GM18907 (cell line): ENCODE data around the gene DDX5.

Experiments
- ATAC-seq: cut with Tn5 transposase; IDR thresholded peaks from one replicate; pipeline ENCODE4 v1.9.1; 2021; ENCODE audit warnings: mild to moderate bottlenecking, moderate library complexity; ENCODE audit not compliant: unreplicated experiment

DDX5 gene

DNA sequence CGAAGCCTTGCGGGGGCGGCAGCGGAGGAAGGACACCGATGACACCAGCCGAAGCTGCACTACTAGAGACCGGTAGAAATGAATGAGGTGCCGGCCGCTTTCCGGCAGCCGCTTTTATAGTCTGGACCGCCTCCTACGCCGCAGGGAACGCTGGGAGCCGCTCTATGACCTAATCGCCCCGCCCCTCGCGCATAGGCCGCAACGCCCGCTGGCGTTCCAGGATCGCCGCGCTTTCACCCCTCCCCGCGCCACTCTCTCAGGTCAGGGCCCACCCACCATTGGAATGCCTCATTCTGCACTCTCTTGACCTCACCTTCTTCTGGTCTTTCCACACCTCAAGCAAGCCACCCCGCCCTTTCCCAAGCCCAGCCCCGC is at the start of gene DDX5:
TSS of gene DDX5 (minus strand) at position 89 of the 375 bp plus-strand sequence. CDS start 170 bp downstream, outside the sequence.
- peak; percentile 71 for ATAC-seq

DNA sequence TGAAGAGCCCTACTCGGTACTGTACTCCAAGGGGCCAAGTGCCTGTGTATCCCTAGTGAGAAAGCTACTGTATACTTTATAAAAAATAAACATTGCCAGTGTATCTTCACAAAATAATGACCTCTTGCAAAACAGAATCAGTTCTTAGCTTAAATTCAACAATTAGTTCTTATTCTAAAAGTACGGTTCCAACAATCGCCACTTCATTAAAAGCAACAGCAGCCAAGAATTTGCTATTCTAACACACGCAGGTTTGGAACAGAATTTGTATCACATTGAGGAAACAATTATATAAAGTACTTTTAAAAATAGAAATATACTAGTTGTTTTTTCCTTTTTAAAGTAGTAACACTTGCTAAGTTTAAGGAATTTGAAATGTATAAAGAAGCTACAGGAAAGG is 49.2 kb upstream of the DDX5 start:
- ATAC-seq: no peak

DNA sequence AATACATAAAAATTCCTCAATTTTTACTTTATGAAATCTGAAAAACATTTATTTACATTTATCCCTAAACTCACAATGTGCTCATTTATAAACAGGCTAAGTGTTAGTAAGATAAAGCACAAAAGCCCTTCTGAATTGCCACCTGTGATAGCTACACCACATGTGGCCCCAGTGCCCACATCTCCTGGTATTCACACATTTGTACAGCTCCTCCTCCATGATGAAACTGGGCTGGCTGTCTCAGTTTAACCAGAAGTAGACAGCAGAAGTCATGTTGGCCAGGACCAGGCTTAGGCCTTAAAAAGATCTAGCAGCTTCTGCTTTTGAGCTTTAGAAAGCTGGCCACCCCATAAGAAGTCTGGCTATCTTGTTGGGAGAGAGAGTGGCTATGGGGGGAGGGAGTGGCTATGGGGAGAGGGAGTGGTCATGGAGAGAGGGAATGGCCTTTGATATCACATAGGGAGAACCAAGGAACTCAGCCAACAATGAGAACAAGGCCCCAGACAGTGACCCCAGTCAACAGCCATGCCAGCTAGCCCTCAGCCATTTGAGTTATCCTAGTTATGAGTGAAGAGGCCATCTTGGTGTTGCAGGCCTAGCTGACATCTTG is 48.0 kb upstream of the DDX5 start:
- ATAC-seq: no peak

DNA sequence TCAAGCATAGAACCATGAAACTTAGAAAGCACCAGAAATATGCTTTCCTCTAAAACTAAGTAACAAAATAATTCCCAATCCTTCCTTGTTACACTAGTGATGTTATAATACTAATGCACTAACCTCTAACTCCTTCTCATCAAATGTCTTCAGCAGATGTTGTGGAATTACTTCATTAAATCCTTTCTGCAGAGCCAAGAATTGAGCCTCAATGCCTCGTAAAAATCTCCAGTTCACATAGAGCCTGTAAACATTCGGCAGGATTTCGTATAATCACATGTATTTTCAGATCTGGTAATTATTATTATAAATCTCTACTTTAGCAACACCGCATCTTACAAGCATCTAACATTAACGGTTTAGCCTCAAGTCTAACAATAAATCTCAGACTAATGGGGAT is 45.4 kb upstream of the DDX5 start:
- ATAC-seq: no peak

DNA sequence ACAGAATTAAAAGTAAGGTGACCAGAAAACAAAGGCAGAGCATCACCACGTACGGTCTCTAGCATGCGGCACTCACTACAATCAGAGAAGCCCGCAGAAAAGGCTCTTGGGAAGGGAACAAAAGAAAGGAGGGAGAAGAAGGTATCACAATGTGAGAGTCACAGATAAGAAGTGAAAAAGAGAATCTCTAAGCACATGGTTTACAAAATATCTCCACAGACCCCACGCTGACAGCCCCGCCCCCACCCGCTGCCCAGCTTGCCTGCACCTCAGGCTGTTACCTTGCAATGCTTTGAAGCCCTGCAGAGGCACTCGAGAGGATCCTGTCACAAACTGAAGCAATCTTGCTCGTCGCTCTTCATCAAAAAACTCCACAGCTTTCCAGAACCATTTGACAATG is 41.2 kb upstream of the DDX5 start:
- no peak for ATAC-seq

DNA sequence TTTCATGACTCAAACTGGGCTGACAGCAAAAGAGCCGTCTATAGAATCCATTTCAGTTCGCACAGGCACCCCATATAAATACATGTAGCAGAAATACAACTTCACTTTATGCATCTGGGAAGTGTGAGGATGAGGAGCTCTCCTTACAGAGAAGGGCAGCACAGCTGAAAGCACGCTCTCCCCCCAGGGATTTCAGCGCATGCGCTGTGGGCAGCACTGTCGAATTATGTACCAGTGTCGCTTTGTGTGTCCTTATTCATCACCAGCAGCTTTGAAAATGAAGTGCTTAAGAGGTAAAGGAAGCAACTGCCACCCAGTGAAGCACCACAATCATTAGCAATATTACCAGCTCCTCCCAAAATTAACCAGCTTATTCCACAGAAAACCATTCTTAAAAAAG is 40.6 kb upstream of the DDX5 start:
- no peak for ATAC-seq

DNA sequence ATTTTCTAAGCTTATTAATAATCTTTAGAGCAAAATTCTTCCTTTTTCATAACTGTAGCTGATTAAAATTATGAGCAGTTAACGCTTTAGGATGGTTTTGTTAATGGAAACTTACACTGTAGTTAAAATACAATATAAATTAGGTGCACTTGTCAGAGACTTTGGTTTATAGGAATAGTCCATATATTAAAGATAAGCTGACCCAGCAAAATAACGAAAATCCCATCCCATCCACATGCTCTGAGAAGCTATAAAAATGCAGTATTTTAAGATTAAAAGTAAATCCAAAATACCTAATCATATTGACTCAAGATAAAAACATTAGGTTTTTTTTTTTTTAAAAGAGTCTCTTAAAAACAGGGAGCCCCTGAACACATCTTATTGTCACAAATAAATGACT is 38.7 kb upstream of the DDX5 start:
- no peak for ATAC-seq

DNA sequence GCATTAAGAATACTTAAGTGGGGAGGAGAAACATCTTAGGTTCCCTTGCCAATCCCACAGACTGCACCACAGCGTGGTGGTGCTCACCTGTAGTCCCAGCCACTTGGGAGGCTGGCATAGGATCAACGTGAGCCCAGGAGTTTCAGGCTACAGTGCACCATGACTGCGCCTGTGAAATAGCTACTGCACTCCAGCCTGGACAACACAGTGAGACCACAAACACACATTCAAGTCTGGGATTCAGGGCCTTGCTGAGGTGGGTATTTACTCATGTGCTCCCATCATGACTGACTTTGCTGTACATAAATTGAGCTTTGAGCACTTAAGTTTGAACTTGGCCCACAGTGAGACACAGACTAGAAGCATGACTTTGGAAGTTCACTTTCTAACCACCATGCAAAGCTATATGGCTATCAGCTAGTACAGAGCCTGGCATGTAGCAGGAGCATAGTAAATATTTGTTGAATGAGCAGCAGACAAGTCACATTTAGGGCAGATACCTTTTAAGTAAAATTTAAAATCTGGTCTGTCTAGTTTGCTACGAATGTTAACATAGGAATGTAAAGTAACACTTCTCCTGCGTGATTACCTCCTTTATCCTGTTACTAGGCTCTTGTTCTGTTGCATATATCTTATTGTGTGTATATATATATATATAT is 34.2 kb upstream of the DDX5 start:
- no peak for ATAC-seq

DNA sequence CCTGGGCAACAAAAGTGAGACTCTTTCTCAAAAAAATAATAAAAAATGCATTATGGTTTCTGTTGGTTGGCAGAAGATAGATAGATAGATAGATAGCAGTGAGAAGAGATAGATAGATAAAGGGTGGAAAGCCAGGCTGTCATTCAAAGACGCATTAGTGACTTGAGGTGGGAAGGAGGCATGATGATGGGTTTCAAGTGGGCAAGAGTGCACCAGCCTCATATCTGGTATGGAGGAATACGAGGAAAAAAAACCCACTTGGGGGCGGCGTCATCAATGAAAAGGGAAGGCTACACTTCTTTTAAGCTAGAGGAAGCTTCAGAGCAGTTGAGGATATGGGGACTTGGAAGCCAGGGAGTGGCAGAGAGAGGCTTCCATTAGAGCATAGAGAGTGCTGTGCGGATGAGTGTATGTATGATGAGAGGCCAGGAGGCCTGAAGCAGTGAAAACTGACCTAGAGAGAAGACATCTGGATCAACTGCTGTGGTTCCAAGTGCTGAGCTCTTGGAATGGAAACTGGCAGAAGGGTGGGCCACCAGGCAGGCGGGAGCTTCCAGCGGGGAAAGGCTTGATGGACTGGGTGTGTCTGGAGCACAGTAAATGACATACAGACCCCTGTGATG is 32.5 kb upstream of the DDX5 start:
- ATAC-seq: no peak

DNA sequence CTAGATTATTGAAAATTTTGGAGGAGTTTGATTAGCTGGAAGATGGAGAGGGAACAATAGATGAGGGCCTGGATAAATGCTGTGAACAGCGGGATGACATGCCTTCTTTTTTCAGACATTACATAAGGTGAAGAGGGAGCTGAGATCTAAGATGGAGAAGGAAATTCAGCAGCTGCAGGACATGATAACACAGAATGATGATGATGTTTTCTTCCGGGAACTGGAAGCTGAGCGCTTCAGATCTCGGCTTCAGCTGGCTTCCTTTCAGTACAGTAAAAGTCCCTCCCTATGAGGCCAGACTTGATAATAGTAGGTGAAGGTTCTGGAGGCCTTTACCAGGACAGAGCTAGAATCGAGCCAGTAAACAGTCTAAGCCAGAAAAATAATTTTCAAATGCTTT is 31.4 kb upstream of the DDX5 start:
- no peak for ATAC-seq

DNA sequence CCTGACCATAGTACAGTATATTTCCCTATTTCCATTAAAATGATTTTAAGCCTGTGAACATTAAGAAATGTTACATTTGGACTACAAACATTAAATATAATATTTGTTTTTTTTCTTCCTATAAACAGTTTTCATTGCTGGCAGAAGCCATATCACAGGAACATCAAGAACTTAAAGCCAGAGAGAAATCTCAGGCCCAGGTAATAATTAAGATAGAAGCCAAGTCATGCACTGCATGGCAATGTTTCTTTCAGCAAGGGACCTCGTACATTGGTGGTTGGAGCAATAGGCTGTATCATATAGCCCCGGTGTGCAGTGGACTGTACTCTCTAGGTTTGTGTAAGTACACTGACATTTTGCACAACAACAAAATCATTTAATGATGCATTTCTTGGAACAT is 30.8 kb upstream of the DDX5 start:
- ATAC-seq: no peak

DNA sequence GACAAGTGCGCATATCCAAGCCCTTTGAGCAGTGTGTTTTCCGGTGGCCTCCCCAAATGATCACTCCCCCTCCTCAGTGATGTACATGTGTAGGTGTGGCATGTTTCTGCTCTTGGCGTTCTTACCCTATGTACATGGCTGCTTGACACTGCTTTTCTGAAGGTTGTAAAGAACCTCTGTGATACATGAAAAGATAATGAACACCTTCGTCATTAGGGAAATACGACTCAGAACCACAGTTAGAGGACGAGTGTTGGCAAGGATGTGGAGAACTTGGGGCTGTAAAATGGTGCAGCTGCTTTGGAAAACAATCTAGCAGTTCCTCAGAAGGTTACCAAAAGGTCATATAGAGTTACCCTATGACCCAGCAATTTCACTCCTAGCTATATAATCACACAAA is 29.3 kb upstream of the DDX5 start:
- no peak for ATAC-seq

DNA sequence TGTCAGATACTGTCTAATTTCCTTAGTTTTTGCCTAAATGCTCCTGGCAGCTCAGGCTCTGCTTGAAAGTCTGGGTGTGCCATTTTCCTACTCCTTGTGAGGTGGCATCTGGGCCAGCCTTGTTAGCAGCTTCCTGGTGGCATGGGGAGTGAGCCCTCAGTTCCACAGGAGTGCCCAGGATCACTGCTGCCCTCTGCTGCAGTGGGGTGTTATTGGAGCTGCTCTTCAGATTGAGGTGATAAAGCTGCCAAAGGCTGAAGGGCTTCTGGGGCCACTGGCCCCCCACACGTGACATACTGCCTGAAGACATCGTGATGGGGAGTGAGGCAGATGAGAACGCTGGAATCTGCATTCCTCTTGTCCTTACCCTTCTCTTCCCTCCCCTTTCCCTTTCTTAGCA is 28.1 kb upstream of the DDX5 start:
- ATAC-seq: no peak

DNA sequence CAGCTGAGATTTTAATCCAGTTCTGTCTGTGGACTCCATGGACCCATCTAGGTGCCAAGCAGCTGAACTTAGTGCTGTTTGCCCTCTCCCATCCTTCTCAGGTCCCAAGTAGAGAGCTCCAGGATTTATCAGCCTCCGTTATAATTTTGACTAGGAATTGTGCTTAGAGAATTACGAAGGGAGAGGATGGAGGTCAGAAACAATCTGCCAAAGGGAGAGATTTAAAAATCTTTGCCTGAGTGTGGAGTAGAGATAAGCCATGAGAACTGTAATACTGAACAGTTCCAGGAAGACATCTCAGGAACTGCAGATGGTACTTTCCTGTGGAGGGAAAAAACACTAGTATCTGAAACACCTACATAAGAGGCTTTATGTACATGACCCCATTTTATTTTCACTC is 27.7 kb upstream of the DDX5 start:
- no peak for ATAC-seq

DNA sequence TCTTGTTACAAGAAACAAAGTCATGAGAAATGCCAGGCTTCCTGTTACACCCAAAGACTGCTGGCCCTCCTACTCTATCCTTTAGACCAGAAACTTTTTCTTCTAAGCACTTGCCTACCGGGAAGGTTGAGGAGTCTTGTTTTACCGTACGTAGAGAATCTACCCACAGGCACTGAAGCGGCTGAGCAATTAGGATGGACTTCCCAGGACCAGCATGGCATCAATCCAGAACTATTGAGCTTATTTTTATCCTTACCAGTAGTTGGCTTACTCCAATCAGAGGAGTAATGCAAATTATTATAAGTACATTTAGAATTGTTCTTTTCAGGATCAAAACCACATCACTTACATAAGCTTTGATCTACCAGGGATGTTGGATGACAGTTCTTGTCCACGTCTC is 26.3 kb upstream of the DDX5 start:
- ATAC-seq: no peak

DNA sequence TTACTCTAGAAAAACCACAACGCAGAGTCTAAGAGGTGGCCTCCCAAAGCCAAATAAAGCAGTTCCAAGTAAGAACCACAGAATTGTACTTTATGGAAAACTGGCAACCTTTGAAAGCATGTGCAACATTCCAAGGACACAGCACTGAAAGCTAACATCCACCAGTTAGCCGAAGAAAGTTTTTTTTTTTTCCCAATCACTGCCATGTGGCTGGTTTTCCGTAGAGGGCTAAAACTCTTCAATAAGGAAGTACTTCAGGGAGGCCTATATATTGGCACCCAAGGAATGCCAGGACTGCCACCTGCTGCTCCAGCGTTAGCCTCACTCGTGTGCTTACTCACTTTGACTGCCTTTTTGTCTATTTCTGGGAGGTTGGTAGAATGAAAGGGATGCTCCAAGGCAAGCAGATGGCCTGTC is 25.9 kb upstream of the DDX5 start:
- no peak for ATAC-seq

DNA sequence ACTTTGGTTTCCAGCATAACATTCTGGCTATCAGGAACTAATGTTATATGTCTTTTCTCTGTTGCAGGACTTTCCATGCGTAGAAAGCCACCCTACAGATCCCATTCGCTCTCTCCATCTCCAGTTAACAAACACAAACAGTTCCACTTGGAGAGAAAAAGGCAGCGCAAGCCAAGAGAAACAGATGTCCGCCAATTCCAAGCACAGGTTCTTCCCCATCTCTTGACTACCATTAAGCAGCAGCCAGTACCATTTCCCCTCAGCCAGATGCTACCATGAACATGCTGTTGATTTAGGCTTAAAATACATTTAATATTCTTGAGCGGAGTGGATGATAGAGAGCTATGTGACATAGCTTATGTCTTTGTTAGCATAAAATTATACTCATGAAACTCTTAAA is 23.1 kb upstream of the DDX5 start:
- ATAC-seq: no peak

DNA sequence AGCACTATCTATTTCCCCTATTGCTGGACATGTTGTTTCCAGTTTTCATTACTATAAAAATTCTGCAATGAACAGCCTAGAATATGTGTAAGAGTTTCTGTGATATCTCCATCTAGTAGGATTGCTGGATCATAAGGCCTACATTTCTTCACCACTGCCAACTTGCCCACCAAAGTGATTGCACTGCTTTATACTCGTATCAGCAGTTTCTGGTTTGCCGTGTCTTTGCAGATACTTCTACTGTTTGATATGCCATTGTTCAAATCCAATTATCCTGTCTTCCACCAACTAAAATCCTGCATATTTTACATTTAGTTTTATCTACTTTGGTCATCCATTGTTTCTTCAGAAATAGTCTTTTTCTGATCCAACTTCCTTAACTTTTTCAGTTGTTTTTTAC is 21.8 kb upstream of the DDX5 start:
- no peak for ATAC-seq

DNA sequence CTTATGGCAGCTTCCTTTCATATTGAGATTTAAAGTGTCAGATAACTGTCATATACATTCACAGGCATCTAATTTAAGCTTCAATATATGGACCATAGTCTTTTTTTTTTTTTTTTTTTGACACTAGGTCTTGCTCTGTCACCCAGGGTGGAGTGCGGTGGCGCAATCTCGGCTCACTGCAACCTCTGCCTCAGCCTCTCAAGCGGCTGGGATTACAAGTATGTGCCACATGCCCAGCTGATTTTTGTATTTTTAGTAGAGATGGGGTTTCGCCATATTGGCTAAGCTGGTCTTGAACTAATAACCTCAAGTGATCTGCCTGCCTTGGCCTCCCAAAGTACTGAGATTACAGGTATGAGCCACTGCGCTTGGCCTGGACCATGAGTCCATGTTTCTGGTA is 14.3 kb upstream of the DDX5 start:
- ATAC-seq: no peak

DNA sequence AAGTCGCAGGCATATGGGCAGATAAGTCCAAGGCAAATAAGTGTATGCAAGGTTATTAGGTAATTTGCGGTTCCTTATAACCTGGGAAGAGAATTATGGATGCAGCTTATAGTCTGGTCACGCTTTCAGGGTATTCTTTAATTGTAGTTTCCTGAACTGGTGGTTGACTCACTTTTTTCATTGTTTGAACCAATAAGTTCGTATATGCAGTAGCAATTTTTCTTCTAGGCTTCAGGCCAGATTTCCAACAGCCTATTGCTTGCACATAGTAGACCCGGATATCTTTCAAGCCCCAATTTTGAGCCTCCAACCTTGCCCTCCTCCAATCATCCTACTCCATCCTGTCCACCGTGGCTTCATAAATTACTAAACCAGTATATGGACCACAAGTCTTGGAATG is 13.5 kb upstream of the DDX5 start:
- no peak for ATAC-seq

DNA sequence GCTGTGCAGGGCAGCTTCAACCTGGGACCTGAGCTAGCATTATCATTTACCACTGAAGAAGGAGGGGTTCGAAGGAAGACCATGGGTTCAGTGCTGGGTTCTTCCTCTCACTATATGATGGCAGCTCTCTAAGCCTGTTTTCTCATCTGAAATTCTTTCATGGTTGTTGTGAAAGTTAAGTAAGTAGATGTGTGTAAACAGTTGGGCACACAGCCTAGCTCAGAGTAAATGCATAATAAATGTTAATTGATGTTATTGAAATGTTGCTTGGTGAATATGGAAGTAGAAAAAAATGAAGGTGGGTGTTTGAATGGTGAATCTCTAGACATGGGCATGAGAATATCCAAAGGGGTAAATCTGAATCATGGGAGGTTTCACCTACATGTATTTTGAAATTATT is 9.7 kb upstream of the DDX5 start:
- ATAC-seq: no peak

DNA sequence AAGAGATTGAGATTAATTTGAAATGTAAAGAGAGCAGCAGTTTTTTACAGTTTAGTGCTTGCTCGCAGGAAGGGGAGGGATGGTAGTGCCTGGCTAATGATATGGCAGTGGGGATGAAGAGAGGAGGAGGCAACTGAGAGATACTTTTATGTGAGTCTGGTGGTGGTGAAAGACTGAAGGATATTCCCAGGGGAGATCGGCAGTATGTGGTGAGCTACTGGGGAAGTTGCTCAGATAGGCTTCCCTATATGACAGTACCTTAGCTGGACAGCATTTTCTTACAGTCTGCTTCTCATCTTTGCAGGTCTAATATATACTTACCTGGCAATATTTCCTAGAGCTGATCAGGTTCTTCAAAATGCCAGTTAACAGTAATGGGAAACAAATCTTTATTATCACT is 9.3 kb upstream of the DDX5 start:
- no peak for ATAC-seq

DNA sequence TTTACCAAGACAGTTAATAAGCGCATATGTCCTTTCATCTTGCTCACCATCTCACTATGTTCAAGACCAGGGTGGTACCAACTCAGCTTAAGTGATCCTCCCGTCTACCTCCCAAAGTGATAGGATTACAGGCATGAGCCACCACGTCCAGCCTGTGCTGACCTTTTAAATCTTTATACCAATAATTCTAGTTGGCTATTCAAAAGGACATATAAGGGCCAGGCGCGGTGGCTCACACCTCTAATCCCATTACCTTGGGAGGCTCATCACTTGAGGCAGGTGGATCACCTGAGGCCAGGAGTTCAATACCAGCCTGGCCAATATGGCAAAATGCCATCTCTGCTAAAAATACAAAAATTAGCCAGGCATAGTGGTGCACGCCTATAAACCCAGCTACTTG is 3.1 kb upstream of the DDX5 start:
- ATAC-seq: no peak
